GM12875 (cell line): Measurements from ENCODE around the gene PRKAR2B.

Experiments used
- H3K4me3 ChIP-seq: one replicate; pipeline ENCODE4 v1.5.1; 2011; ENCODE audit warnings: low read depth, low read length, control low read depth
- TF ChIP-seq, protein P1 (sequence below): IDR thresholded peaks from 2 replicates; pipeline ENCODE4 v1.5.1; 2011; ENCODE audit warnings: low read depth, mild to moderate bottlenecking, control low read depth, inconsistent platforms, low read length, moderate library complexity, borderline replicate concordance; ENCODE audit not compliant: insufficient read depth

Gene PRKAR2B

DNA sequence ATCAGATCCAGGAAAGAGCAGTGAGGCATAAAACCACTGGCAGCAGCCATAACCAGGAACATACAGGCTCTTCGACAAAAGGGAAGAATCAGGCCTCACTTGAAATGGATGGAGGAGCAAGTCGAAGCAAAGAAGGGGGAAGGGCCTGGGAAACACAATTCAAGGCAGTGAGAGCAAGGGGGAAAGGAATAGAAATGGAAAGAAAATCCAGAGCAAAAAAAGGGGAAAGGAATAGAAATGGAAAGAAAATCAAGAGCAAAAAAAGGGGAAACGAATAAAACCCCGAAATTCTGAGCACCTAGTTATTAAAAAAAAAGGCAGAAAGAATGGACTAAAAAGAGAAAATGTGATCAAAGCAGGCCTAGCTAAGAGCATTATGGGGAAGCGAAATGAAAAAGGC is 24.1 kb upstream of the PRKAR2B start:
- TF ChIP-seq, protein P1, sequence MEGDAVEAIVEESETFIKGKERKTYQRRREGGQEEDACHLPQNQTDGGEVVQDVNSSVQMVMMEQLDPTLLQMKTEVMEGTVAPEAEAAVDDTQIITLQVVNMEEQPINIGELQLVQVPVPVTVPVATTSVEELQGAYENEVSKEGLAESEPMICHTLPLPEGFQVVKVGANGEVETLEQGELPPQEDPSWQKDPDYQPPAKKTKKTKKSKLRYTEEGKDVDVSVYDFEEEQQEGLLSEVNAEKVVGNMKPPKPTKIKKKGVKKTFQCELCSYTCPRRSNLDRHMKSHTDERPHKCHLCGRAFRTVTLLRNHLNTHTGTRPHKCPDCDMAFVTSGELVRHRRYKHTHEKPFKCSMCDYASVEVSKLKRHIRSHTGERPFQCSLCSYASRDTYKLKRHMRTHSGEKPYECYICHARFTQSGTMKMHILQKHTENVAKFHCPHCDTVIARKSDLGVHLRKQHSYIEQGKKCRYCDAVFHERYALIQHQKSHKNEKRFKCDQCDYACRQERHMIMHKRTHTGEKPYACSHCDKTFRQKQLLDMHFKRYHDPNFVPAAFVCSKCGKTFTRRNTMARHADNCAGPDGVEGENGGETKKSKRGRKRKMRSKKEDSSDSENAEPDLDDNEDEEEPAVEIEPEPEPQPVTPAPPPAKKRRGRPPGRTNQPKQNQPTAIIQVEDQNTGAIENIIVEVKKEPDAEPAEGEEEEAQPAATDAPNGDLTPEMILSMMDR = no peak
- no peak overlapping the region for H3K4me3 ChIP-seq

DNA sequence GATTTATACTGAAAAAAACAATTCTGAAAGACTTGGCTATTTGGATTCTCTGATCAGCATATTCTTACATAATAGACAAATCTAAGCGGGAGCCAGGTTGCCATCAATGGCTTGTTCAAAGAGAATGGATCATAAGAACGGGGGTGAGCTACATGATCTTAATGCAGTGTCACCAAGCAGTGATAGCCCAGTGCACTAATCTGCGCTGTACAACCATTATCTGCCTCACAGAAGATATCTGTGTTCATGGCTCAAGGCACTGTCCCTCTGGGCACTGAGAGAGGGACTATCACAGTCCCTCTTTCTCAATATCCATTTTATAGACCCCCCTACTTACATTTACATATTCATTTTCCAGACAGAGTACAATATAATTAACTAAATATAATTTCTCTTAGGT is 22.9 kb upstream of the PRKAR2B start:
- TF ChIP-seq, protein P1 = no peak
- no peak overlapping the region for H3K4me3 ChIP-seq

DNA sequence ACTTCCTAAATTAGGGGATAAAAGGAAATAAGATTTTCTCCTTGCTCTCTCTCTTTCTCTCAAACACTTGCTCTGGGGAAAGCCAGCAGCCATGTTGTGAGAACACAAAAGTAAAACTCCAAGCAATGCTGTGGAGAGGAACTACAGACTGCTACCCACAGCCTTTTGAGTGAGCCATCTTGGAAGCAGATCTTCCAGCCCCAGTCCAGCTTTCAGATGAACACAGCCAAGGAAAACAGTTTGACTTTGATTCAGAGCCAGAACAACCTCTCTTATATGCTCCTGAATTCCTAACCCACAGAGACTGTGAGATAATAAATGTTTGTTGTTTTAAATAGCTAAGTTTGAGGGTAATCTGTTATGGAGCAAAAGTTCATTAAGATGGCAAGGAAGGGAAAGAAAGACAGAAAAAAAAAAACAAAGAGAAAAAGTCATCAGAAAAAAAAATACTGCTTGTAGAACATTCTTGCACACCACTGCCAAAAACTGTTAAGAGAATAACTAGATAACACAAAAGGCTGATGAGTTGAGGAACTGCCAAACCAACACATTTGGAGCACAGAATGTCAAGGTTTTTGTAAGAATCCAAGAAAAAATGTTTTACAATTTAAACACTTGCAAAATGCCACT is 20.9 kb upstream of the PRKAR2B start:
- no peak overlapping the region for H3K4me3 ChIP-seq
- TF ChIP-seq, protein P1 = no peak

DNA sequence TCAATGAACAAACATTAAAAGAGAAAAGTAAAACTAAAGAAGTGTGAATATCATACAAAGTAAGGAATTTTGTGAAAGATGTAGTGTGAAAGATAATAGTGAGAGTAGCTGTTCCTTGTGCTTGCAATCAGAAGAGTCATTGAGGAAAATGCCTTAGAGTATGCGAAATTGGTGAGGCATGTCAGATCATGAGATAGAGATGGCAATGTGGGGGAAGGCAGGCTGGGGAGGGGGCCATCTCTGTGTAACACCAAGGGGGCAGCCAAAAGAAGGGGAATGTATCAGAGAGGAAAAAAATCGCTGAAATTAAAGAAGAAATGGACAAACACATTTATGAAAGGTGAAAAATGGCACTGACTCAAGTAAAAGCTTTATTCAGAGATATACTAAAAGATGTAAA is 19.6 kb upstream of the PRKAR2B start:
- TF ChIP-seq, protein P1 = no peak
- no peak overlapping the region for H3K4me3 ChIP-seq

DNA sequence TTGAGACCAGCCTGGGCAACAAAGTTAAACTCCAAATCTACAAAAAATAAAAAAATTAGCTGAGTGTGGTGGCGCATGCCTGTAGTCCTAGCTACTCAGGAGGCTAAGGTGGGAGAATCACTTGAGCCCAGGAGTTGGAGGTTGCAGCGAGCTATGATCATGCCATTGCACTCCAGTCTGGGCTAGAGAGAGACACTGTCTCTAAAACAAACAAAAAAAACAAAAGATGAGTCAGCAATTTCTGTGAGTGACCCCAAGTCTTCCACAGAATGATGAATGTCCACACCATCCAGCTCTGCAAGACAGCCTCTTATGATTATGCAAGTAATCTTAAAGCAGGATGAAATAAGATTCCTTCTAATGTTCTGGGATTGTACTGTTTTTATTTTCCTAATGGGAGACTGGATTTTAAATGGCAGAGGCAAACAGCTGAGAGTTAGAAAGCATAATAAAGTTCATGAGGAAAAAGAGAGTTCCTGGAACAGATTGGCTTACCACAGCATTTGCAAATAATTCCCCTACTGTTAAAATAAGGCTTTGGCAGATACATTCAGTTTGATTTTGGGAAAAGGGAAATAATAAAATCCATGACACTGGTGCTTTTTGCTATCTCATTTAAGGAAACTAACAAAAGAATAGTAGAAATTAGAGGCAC is 18.9 kb upstream of the PRKAR2B start:
- no peak overlapping the region for H3K4me3 ChIP-seq
- TF ChIP-seq, protein P1 = no peak

DNA sequence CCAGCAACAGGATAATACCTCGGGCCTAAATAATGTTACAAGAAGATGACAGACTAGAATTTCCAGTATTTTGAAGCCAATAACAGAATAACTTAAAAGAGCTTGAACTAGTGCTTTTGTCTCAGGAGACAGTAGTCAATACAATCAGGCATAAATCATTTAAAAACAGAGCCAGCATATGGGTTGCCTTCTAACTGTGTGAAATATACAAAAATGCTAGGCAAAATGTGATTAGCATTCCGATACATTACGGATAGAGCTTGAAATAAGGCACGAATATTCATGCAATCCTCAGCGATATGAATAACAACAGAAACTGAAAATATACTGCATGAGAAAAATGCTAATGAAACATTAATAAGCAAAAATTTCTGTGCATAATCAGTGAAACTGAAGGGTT is 18.3 kb upstream of the PRKAR2B start:
- H3K4me3 ChIP-seq = no peak overlapping the region
- TF ChIP-seq, protein P1 = no peak

DNA sequence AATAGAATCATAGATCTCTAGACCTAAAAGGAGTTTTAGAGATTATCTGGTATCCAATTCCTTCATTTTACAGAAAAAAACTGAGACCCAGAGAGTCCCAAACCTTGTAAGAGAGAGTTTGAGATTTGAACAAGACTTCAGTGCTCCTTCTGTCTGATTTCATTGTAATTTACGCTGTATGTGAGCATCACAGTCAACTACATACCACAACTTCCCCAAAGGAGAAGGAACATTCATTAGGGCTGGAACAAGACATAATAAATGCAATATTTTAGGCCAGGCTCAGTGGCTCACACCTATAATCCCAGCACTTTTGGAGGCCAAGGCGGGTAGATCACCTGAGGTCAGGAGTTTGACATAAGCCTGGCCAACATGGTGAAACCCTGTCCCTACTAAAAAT is 17.3 kb upstream of the PRKAR2B start:
- no peak overlapping the region for H3K4me3 ChIP-seq
- TF ChIP-seq, protein P1 = no peak
